Uterus (tissue), 4 donors: ENCODE results near the gene RSPO1. TPM values are rescaled to one million over a fixed set of nuclear protein-coding genes. Genes with fewer than 3 reads are reported as not detected.
A peak's percentile ranks its signal among the peaks of the same experiment; 100 is the strongest.

Source experiments
- DNase-seq, 2 donors: peaks; one replicate each; pipeline ENCODE4 v3.0.0-alpha.2; 2019 to 2020
- H3K27ac ChIP-seq, 2 donors: fragments of 200-600 bp; sonication (generic); 1 replicate in 1 of 2; 2 replicates in 1 of 2; pipeline ENCODE4 v1.5.1; 2016 to 2018
- H3K27me3 ChIP-seq, 2 donors: fragments of 200-600 bp; sonication (generic); one replicate each; pipeline ENCODE4 v1.5.1; 2018 to 2019; ENCODE audit warnings: control low read depth in 1 of 2
- H3K36me3 ChIP-seq, 2 donors: fragments of 200-600 bp; sonication (generic); one replicate each; pipeline ENCODE4 v1.5.1; 2019; ENCODE audit warnings: control low read depth in 1 of 2
- H3K4me1 ChIP-seq, 2 donors: fragments of 200-600 bp; sonication (generic); one replicate each; pipeline ENCODE4 v1.5.1; 2018 to 2019; ENCODE audit warnings: control low read depth in 1 of 2
- H3K4me3 ChIP-seq, 2 donors: fragments of 200-600 bp; sonication (generic); 1 replicate in 1 of 2; 2 replicates in 1 of 2; pipeline ENCODE4 v1.5.1; 2018 to 2019; ENCODE audit warnings: mild to moderate bottlenecking in 1 of 2
- H3K9me3 ChIP-seq, 2 donors: fragments of 200-600 bp; sonication (generic); one replicate each; pipeline ENCODE4 v1.5.1; 2019; ENCODE audit warnings: control low read depth in 1 of 2
- POLR2A ChIP-seq, 2 donors: fragments of 450-650 bp; IDR thresholded peaks; one replicate each; pipeline ENCODE4 v1.6.1; 2016; ENCODE audit warnings: antibody characterized with exemption in 2 of 2, mild to moderate bottlenecking in 1 of 2, moderate library complexity in 1 of 2
- intact Hi-C: fragments of 100-400 bp; cut with DNase I; formaldehyde crosslinking; loops from one replicate; pipeline ENCODE4 v1.15.1; 2023; ENCODE audit warnings: low total_unique reads
- total RNA-seq, 4 donors: library from RNA; depleted of rRNA in 3 of 4; stranded (reverse); fragments of >200 nt in 3 of 4; gene quantifications; one replicate each; pipeline versions ENCODE4 v1.1.0 to v1.2.4, GENCODE V29; 2014 to 2023
- TF ChIP-seq, protein P1 (sequence below), 4 experiments: fragments of 200-600 bp in 2 of 4; fragments of 450-650 bp in 2 of 4; sonication (generic) in 2 of 4; IDR thresholded peaks; one replicate each; pipeline ENCODE4 v1.5.1; 2016 to 2019; ENCODE audit warnings: antibody characterized with exemption in 4 of 4, mild to moderate bottlenecking in 2 of 4, moderate library complexity in 1 of 4
- donor health status: DM: yes; HTN: yes; CAD: no.

The RSPO1 gene
- total RNA-seq, 4 donors from 2014 or later, result 4.6 to 74.6 (median 29.9) TPM

DNA sequence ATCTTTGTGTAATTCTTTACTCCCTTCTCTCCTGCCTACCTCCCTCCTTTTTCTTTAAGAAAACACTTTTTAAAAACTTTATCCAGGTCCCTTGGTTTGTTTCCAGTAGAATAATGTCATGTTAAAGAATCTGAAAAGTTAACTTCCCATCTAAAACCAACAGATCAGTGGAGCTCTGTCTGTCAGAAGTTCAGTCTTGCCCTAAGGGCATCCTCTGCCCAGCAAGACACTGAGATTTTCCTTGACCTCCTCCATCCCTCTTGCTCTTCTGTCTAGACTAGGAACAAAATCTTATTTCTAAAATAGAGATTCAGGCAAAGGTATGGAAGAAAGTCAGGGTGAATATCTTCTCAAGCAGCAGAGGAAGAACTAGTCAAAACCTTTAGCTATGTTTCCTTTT lies 33.3 kb downstream of the RSPO1 start:
- Histone ChIP-seq H3K27ac (no peak overlapping the region), H3K4me3 (no peak overlapping the region), H3K36me3 (no peaks in the 10 kb centered on the region), H3K4me1 (peaks cover 6 to 12% of the 10 kb centered on the region in 2 donors), H3K9me3 (no peaks in the 10 kb centered on the region), H3K27me3 (no peaks in the 10 kb centered on the region)
- intact Hi-C loops, result no loop called here
- no peak for DNase-seq
- TF ChIP-seq, protein P1, sequence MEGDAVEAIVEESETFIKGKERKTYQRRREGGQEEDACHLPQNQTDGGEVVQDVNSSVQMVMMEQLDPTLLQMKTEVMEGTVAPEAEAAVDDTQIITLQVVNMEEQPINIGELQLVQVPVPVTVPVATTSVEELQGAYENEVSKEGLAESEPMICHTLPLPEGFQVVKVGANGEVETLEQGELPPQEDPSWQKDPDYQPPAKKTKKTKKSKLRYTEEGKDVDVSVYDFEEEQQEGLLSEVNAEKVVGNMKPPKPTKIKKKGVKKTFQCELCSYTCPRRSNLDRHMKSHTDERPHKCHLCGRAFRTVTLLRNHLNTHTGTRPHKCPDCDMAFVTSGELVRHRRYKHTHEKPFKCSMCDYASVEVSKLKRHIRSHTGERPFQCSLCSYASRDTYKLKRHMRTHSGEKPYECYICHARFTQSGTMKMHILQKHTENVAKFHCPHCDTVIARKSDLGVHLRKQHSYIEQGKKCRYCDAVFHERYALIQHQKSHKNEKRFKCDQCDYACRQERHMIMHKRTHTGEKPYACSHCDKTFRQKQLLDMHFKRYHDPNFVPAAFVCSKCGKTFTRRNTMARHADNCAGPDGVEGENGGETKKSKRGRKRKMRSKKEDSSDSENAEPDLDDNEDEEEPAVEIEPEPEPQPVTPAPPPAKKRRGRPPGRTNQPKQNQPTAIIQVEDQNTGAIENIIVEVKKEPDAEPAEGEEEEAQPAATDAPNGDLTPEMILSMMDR (IDR thresholded peaks at IDR 0.05), result no peak
- TF ChIP-seq POLR2A (IDR thresholded peaks at IDR 0.05), result no peak

GRCh38 chr1:37599940-37600339 lies 34.8 kb downstream of the RSPO1 start:
- H3K36me3 ChIP-seq, result no peaks in the 10 kb centered on the region
- intact Hi-C loops, result no loop called here
- peaks cover 0 to 2% of the 10 kb centered on the region in 2 donors for H3K4me1 ChIP-seq
- H3K9me3 ChIP-seq, result no peaks in the 10 kb centered on the region
- no peaks in the 10 kb centered on the region for H3K27me3 ChIP-seq
- no peak for DNase-seq
- H3K4me3 ChIP-seq, result no peak overlapping the region
- TF ChIP-seq, protein P1 (IDR thresholded peaks at IDR 0.05), result no peak
- no peak for TF ChIP-seq POLR2A (IDR thresholded peaks at IDR 0.05)
- H3K27ac ChIP-seq, result no peak overlapping the region

- Histone ChIP-seq H3K9me3 (no peaks in the 10 kb centered on the region), H3K36me3 (no peaks in the 10 kb centered on the region), H3K4me1 (peaks cover 7 to 10% of the 10 kb centered on the region in 2 donors), H3K27me3 (no peaks in the 10 kb centered on the region), H3K27ac (peak overlapping the region; percentile 76 to 77), H3K4me3 (peak overlapping the region; percentile 68 to 76)
- no peak for TF ChIP-seq POLR2A (IDR thresholded peaks at IDR 0.05)
- TF ChIP-seq, protein P1 (IDR thresholded peaks at IDR 0.05), result no peak
- intact Hi-C loops, result no loop called here
- no peak for DNase-seq
These were observed 38.5 kb downstream of the RSPO1 start for GRCh38 chr1:37596182-37596667.

GRCh38 chr1:37595440-37596181 lies 39.1 kb downstream of the RSPO1 start, which contains the start of gene GNL2:
Gene GNL2 (minus strand): TSS chr1:37595937. CDS start chr1:37595822, 115 bp downstream.
- peak; percentile 57 to 77 for TF ChIP-seq POLR2A (IDR thresholded peaks at IDR 0.05)
- TF ChIP-seq, protein P1 (IDR thresholded peaks at IDR 0.05), result peak in 1 of 4 experiments; percentile 10
- intact Hi-C loops, result no loop called here
- DNase-seq, result peak; percentile 97 to 98
- no peaks in the 10 kb centered on the region for H3K9me3 ChIP-seq
- H3K27ac ChIP-seq, result peak within 1 kb of the TSS; percentile 76 to 77
- no peaks in the 10 kb centered on the region for H3K27me3 ChIP-seq
- H3K4me1 ChIP-seq, result peaks cover 7 to 10% of the 10 kb centered on the region in 2 donors
- peak within 1 kb of the TSS; percentile 68 to 76 for H3K4me3 ChIP-seq
- no peaks in the 10 kb centered on the region for H3K36me3 ChIP-seq

GRCh38 chr1:37593726-37594125 lies 41.0 kb downstream of the RSPO1 start:
- Histone ChIP-seq H3K27me3 (no peaks in the 10 kb centered on the region), H3K36me3 (no peaks in the 10 kb centered on the region), H3K4me3 (no peak overlapping the region), H3K9me3 (no peaks in the 10 kb centered on the region), H3K4me1 (peaks cover 7 to 10% of the 10 kb centered on the region in 2 donors), H3K27ac (no peak overlapping the region)
- intact Hi-C loops, result no loop called here
- TF ChIP-seq, protein P1 (IDR thresholded peaks at IDR 0.05), result no peak
- no peak for TF ChIP-seq POLR2A (IDR thresholded peaks at IDR 0.05)
- DNase-seq, result no peak
